ENCODE measurements around the gene FAHD1. TPM values are rescaled to one million over a fixed set of nuclear protein-coding genes. Genes with fewer than 3 reads are reported as not detected.

FAHD1 gene
- total RNA-seq, 4 donors from 2014 or later, result 107 to 188 (median 152) TPM

- H3K27me3 ChIP-seq, result no peaks in the 10 kb centered on the region
- H3K27ac ChIP-seq, result no peak overlapping the region
- no peaks in the 10 kb centered on the region for H3K9me3 ChIP-seq
- no peaks in the 10 kb centered on the region for H3K4me1 ChIP-seq
- peaks cover 0 to 66% (median 4%) of the 10 kb centered on the region in 3 donors for H3K36me3 ChIP-seq
- TF ChIP-seq, protein P1, sequence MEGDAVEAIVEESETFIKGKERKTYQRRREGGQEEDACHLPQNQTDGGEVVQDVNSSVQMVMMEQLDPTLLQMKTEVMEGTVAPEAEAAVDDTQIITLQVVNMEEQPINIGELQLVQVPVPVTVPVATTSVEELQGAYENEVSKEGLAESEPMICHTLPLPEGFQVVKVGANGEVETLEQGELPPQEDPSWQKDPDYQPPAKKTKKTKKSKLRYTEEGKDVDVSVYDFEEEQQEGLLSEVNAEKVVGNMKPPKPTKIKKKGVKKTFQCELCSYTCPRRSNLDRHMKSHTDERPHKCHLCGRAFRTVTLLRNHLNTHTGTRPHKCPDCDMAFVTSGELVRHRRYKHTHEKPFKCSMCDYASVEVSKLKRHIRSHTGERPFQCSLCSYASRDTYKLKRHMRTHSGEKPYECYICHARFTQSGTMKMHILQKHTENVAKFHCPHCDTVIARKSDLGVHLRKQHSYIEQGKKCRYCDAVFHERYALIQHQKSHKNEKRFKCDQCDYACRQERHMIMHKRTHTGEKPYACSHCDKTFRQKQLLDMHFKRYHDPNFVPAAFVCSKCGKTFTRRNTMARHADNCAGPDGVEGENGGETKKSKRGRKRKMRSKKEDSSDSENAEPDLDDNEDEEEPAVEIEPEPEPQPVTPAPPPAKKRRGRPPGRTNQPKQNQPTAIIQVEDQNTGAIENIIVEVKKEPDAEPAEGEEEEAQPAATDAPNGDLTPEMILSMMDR (IDR thresholded peaks at IDR 0.05), result no peak
- TF ChIP-seq POLR2A (IDR thresholded peaks at IDR 0.05), result no peak
- DNase-seq, result no peak
- H3K4me3 ChIP-seq, result no peak overlapping the region
Measured at GRCh38 chr16:1817276-1817589, 9.8 kb upstream of the FAHD1 start.

DNA sequence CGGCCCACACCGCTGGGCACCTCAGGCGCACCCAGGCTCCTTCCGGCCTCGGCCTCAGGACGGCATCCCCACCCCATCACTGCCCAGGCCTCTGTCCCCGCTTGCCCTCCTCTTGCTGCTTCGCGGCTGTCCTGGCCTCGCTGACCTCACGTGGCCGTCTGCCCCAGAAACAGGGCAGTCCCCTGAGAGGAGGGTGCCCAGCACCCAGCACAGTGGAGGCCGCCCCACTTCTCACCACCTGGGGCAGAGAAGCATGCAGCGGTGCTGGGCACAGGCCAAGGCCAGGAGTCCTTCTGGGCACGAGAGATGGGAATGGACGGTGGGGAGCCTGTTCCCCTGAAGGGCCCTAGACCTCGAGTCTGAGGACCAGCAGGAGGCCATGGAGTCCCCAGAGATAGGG, 9.3 kb upstream of the FAHD1 start:
- H3K36me3 ChIP-seq, result peaks cover 0 to 71% (median 4%) of the 10 kb centered on the region in 3 donors
- H3K9me3 ChIP-seq, result no peaks in the 10 kb centered on the region
- TF ChIP-seq, protein P1 (IDR thresholded peaks at IDR 0.05), result no peak
- no peak for TF ChIP-seq POLR2A (IDR thresholded peaks at IDR 0.05)
- no peaks in the 10 kb centered on the region for H3K4me1 ChIP-seq
- H3K4me3 ChIP-seq, result no peak overlapping the region
- DNase-seq, result peak in 1 of 3 donors; percentile 38
- no peaks in the 10 kb centered on the region for H3K27me3 ChIP-seq
- no peak overlapping the region for H3K27ac ChIP-seq

GRCh38 chr16:1818204-1818872, 8.7 kb upstream of the FAHD1 start:
- DNase-seq, result peak in 1 of 3 donors; percentile 40
- Histone ChIP-seq H3K27ac (no peak overlapping the region), H3K4me1 (peaks cover 0 to under 1% (median 0%) of the 10 kb centered on the region in 4 donors), H3K36me3 (peaks cover 0 to 74% (median 4%) of the 10 kb centered on the region in 3 donors), H3K27me3 (no peaks in the 10 kb centered on the region), H3K4me3 (no peak overlapping the region), H3K9me3 (no peaks in the 10 kb centered on the region)
- TF ChIP-seq POLR2A (IDR thresholded peaks at IDR 0.05), result no peak
- TF ChIP-seq, protein P1 (IDR thresholded peaks at IDR 0.05), result no peak

GRCh38 chr16:1818873-1819525, 8.0 kb upstream of the FAHD1 start:
- Histone ChIP-seq H3K27me3 (no peaks in the 10 kb centered on the region), H3K9me3 (no peaks in the 10 kb centered on the region), H3K36me3 (peaks cover 0 to 74% (median 4%) of the 10 kb centered on the region in 3 donors), H3K4me1 (peaks cover 0 to 7% (median 0%) of the 10 kb centered on the region in 4 donors), H3K4me3 (no peak overlapping the region), H3K27ac (no peak overlapping the region)
- peak in 1 of 3 donors; percentile 42 for DNase-seq
- TF ChIP-seq POLR2A (IDR thresholded peaks at IDR 0.05), result no peak
- TF ChIP-seq, protein P1 (IDR thresholded peaks at IDR 0.05), result no peak

GRCh38 chr16:1819611-1820010, 7.4 kb upstream of the FAHD1 start:
- no peaks in the 10 kb centered on the region for H3K9me3 ChIP-seq
- H3K27ac ChIP-seq, result no peak overlapping the region
- no peak overlapping the region for H3K4me3 ChIP-seq
- TF ChIP-seq POLR2A (IDR thresholded peaks at IDR 0.05), result no peak
- TF ChIP-seq, protein P1 (IDR thresholded peaks at IDR 0.05), result no peak
- H3K4me1 ChIP-seq, result peaks cover 0 to 13% (median 0%) of the 10 kb centered on the region in 4 donors
- peak in 1 of 3 donors; percentile 38 for DNase-seq
- H3K36me3 ChIP-seq, result peaks cover 0 to 74% (median 4%) of the 10 kb centered on the region in 3 donors
- no peaks in the 10 kb centered on the region for H3K27me3 ChIP-seq
